Fibroblast of villous mesenchyme (primary cell): ENCODE results near the gene NIFK. TPM values are rescaled to one million over a fixed set of nuclear protein-coding genes. Genes with fewer than 3 reads are reported as not detected.

ENCODE experiments used
- DNase-seq: peaks from one replicate; pipeline ENCODE4 v3.0.0-alpha.2; 2010; ENCODE audit warnings: low read depth
- H3K4me3 ChIP-seq: 2 replicates; pipeline ENCODE4 v1.5.1; 2011; ENCODE audit warnings: low read depth, mild to moderate bottlenecking, low read length
- CTCF ChIP-seq: IDR thresholded peaks from 2 replicates; pipeline ENCODE4 v1.5.1; 2012; ENCODE audit warnings: low read depth, mild to moderate bottlenecking, low read length; ENCODE audit not compliant: insufficient read depth
- total RNA-seq: library from RNA; depleted of rRNA; stranded (reverse); fragments of >200 nt; gene quantifications from 2 replicates; pipeline ENCODE4 v1.2.3, GENCODE V29; 2012

The NIFK gene
- total RNA-seq, 1 donor = 50.1 TPM

- H3K4me3 ChIP-seq = no peak overlapping the region
- no peak for DNase-seq
- no peak for TF ChIP-seq CTCF
Observed at GRCh38 chr2:121682396-121683298, 54.0 kb downstream of the NIFK start.

- DNase-seq = no peak
- no peak overlapping the region for H3K4me3 ChIP-seq
- TF ChIP-seq CTCF = no peak
Observed at GRCh38 chr2:121677855-121678254, 58.8 kb downstream of the NIFK start.

Other genes starting within 250 kb of the NIFK start
- under 0.01 TPM in 2 replicates for gene RNU4ATAC, start 206.0 kb downstream of the NIFK start, total RNA-seq
- 47.4 and 58.3 TPM in 2 replicates for gene CLASP1, start 87.4 kb downstream of the NIFK start, total RNA-seq
- gene TSN, start 18.8 kb upstream of the NIFK start, total RNA-seq = 46.4 and 65.2 TPM in 2 replicates